ENCODE measurements around the gene RNASE8. TPM values are rescaled to one million over a fixed set of nuclear protein-coding genes. Genes with fewer than 3 reads are reported as not detected.

Gene RNASE8
- total RNA-seq, 1 donor from 2014 or later, result not detected

DNA sequence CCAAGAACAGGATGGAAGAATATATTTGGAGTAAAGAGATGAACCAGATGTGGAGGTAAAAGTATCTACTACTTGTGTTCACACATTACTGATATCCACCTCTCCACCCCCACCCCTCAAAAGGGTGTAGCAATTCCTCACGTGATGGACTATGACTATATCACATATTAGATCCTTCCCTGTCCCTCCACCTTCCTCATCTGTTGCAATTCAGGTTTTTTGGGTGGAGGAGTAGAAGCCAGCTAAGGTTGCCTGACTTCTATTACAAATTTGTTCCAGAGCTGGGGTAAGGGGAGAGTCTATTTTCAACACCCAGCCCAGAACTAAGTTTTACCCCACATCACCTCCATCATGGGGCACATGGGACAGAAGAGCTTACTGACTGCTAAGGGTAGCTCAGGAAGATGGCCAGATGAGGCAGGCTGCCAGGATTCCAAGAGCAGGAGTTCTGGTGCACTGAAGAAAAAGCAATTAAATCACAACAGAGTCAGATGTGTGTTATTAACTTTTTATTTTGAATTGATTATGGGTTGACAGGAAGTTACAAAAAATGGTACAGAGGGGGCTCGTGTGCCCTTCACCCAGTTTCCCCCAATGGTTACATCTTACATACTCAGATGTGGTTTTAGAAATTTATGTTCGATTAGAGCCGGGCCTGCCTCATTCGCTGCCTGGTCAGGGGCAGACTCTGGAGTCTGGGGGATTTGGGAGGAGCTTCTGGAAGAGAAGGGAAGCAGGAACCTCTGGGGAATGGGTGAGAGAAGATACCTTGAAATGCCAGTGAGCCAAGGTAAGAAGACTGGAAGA, 25.1 kb upstream of the RNASE8 start:
- Mint-ChIP-seq H3K36me3 (ENCODE audit: unreplicated experiment) (no peaks in the 10 kb centered on the region), H3K27me3 (ENCODE audit: unreplicated experiment) (peaks cover 46% of the 10 kb centered on the region), H3K9me3 (ENCODE audit: unreplicated experiment) (no peaks in the 10 kb centered on the region), H3K4me3 (ENCODE audit: unreplicated experiment) (no peak overlapping the region), H3K27ac (ENCODE audit: unreplicated experiment) (no peak overlapping the region), H3K4me1 (ENCODE audit: unreplicated experiment) (no peaks in the 10 kb centered on the region)
- no peak for TF ChIP-seq CTCF (IDR thresholded peaks at IDR 0.05)
- DNase-seq (ENCODE audit: extremely low spot score, unreplicated experiment), result no peak

DNA sequence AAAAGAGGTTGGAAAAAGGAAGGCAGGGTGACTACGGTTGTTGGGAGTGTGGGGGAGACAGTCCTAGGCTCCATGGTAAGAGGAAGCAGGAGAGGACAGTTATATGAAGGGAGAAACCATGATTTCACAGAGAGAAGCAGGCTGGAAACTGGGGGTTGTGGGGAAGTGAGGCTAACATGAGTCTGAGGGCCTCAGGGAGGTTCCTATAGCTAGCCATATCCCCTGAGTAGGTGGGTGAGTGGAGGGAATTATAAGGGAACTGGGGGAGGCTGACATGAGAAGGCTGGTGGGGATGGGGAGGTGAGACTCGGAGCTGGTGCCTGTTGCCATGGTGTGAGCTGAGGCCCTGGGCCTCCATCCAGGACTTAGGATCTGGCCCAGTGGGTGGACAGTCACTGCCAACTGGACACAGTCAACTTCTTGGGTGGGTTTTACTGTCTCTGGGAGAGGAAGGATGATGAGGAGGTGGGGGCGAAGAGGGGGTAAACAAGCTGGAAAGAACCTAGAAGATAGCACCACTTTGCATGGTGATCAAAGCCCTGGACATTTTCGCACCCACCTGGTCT, 24.4 kb upstream of the RNASE8 start:
- Mint-ChIP-seq H3K9me3 (ENCODE audit: unreplicated experiment) (no peaks in the 10 kb centered on the region), H3K27ac (ENCODE audit: unreplicated experiment) (no peak overlapping the region), H3K36me3 (ENCODE audit: unreplicated experiment) (no peaks in the 10 kb centered on the region), H3K4me1 (ENCODE audit: unreplicated experiment) (peaks cover under 1% of the 10 kb centered on the region), H3K27me3 (ENCODE audit: unreplicated experiment) (peaks cover 52% of the 10 kb centered on the region), H3K4me3 (ENCODE audit: unreplicated experiment) (no peak overlapping the region)
- TF ChIP-seq CTCF (IDR thresholded peaks at IDR 0.05), result no peak
- no peak for DNase-seq (ENCODE audit: extremely low spot score, unreplicated experiment)

- H3K36me3 Mint-ChIP-seq (ENCODE audit: unreplicated experiment), result no peaks in the 10 kb centered on the region
- H3K4me1 Mint-ChIP-seq (ENCODE audit: unreplicated experiment), result peaks cover 9% of the 10 kb centered on the region
- H3K9me3 Mint-ChIP-seq (ENCODE audit: unreplicated experiment), result no peaks in the 10 kb centered on the region
- H3K27ac Mint-ChIP-seq (ENCODE audit: unreplicated experiment), result no peak within 1 kb of the TSS
- no peak for TF ChIP-seq CTCF (IDR thresholded peaks at IDR 0.05)
- H3K27me3 Mint-ChIP-seq (ENCODE audit: unreplicated experiment), result peaks cover 56% of the 10 kb centered on the region
- no peak for DNase-seq (ENCODE audit: extremely low spot score, unreplicated experiment)
- H3K4me3 Mint-ChIP-seq (ENCODE audit: unreplicated experiment), result no peak within 1 kb of the TSS
These were observed 22.9 kb upstream of the RNASE8 start, which contains the start of gene RNASE13 for GRCh38 chr14:21034707-21035106. RNASE13 (minus strand) TSS chr14:21034807; CDS start chr14:21034288, 519 bp downstream.

- H3K4me1 Mint-ChIP-seq (ENCODE audit: unreplicated experiment), result peaks cover 13% of the 10 kb centered on the region
- peaks cover 47% of the 10 kb centered on the region for H3K27me3 Mint-ChIP-seq (ENCODE audit: unreplicated experiment)
- no peak overlapping the region for H3K27ac Mint-ChIP-seq (ENCODE audit: unreplicated experiment)
- H3K36me3 Mint-ChIP-seq (ENCODE audit: unreplicated experiment), result no peaks in the 10 kb centered on the region
- TF ChIP-seq CTCF (IDR thresholded peaks at IDR 0.05), result no peak
- no peaks in the 10 kb centered on the region for H3K9me3 Mint-ChIP-seq (ENCODE audit: unreplicated experiment)
- no peak for DNase-seq (ENCODE audit: extremely low spot score, unreplicated experiment)
- H3K4me3 Mint-ChIP-seq (ENCODE audit: unreplicated experiment), result no peak overlapping the region
These were observed 20.9 kb upstream of the RNASE8 start for GRCh38 chr14:21036751-21037150.

DNA sequence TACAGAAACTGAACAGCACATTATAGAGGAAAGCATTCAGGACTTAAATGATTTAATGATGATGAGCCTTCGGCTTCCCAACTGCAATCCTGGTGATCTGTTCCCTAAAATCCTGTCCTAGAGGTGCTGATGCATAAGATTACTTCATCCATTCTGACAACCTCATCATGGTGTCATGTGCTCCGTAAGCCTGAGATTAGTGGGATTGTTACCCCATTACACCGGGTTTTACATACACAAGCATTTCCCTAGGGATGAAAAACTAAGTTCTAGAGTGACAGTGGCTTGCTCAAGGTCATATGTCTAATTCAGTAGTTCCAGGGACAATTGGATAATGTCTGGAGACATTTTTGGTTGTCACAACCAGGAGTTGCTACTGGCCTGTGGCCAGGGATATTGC, 20.5 kb upstream of the RNASE8 start:
- H3K27me3 Mint-ChIP-seq (ENCODE audit: unreplicated experiment), result peaks cover 43% of the 10 kb centered on the region
- peaks cover 15% of the 10 kb centered on the region for H3K4me1 Mint-ChIP-seq (ENCODE audit: unreplicated experiment)
- TF ChIP-seq CTCF (IDR thresholded peaks at IDR 0.05), result no peak
- no peak overlapping the region for H3K27ac Mint-ChIP-seq (ENCODE audit: unreplicated experiment)
- no peak for DNase-seq (ENCODE audit: extremely low spot score, unreplicated experiment)
- no peak overlapping the region for H3K4me3 Mint-ChIP-seq (ENCODE audit: unreplicated experiment)
- H3K9me3 Mint-ChIP-seq (ENCODE audit: unreplicated experiment), result no peaks in the 10 kb centered on the region
- H3K36me3 Mint-ChIP-seq (ENCODE audit: unreplicated experiment), result no peaks in the 10 kb centered on the region

Measured in osteocyte (in vitro differentiated cells).